ENCODE results near the gene MAP3K13.

The MAP3K13 gene, protein sequence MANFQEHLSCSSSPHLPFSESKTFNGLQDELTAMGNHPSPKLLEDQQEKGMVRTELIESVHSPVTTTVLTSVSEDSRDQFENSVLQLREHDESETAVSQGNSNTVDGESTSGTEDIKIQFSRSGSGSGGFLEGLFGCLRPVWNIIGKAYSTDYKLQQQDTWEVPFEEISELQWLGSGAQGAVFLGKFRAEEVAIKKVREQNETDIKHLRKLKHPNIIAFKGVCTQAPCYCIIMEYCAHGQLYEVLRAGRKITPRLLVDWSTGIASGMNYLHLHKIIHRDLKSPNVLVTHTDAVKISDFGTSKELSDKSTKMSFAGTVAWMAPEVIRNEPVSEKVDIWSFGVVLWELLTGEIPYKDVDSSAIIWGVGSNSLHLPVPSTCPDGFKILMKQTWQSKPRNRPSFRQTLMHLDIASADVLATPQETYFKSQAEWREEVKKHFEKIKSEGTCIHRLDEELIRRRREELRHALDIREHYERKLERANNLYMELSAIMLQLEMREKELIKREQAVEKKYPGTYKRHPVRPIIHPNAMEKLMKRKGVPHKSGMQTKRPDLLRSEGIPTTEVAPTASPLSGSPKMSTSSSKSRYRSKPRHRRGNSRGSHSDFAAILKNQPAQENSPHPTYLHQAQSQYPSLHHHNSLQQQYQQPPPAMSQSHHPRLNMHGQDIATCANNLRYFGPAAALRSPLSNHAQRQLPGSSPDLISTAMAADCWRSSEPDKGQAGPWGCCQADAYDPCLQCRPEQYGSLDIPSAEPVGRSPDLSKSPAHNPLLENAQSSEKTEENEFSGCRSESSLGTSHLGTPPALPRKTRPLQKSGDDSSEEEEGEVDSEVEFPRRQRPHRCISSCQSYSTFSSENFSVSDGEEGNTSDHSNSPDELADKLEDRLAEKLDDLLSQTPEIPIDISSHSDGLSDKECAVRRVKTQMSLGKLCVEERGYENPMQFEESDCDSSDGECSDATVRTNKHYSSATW

DNA sequence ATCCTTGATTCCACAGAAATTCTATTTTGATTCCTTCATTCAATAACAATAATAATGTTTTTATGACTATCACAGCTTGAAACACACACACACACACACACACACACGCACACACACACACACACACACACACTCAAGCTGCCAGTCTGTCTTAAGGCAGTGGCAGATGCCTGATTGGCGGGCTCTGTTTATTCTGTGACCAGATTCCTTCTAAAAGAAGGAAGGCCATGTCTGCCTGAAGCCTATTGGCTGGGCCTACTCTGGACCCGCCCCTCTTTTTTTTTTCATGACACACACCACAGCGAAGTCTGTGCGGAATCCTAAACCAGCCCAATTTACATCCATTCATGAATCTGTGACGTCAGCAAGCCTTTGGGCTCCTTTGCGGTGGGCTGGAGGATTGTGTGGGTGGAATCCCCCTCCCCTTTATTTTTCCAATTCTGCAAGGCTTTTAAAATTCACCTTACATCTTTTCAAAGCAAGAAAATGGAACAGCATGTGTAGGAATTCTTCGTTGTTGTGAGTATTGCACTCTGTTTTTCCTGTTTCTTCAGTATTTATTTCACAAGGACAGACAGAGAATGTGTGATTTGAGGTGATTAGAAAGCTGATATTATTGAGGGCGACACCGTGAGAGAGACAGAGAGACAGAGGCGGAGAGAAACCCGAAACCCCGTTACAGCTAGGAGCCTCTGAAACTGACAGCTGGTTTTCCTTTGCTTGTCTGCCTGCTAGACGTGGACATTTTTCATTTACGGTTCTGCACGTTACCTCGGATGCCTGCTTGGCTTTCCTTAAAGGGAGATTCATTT, at the start of gene MAP3K13:
MAP3K13 (plus strand) TSS at position 287 of the 812 bp plus-strand sequence. CDS start 65,446 bp downstream, outside the sequence.
- DNase-seq (ENCODE audit: low spot score): peak; percentile 93

DNA sequence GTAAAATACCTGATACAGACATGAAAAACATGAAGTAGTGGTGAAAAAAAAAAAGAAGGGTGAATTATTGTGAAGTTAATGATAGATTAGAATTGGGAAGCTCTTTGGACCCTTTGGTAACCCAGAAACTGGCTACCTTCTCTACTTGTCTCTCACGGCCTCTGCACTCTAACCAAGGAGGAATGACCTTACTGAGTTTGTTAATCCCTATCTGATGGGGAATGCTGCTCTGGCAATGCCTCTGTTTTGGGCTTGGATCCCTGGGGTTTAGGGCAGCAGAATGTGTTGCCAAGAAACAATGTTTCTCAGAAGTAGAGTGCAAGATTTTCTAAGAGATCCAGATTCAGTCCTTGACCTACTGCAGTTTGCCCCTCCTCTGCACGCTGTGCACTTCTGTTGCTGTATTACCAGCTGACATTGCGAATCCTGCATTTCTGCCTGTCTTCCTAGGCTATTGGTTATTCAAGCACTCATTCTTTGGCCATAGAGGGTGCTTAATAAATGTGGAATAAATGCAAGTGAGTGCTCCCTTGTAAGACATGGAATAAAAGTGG, 49.2 kb upstream of the MAP3K13 start:
- no peak for DNase-seq (ENCODE audit: low spot score)

DNA sequence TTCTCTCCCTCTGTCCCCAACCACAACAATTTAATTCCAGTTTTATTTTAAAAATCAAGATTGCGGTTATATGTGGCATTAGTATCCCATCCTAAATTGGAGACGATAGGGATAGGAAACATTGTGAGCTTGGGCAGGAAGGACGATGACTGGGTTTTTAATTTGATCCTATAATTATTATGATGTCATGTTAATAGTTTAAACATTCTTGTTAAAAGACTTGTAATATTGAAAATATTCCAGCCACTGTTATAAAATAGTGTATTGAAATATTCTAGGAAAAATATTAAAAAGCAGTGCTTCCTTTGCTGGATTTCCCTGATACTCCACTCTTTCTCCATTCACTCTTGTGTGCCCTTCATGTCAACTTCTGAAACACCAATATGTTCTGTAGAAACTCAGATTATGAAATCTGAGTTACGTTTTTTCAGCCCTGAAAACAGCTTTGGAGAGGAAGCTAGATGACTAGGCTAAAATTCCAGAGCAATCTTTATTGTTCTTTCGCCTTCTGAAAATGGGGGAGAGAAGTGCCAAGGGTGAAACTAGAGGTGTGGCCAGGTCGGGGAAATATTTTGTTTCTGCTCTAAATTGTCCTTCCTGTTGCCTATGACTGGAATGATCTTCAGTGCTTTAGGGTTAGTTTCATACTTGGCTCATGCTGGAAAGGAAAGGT, 46.1 kb upstream of the MAP3K13 start:
- DNase-seq (ENCODE audit: low spot score): no peak

DNA sequence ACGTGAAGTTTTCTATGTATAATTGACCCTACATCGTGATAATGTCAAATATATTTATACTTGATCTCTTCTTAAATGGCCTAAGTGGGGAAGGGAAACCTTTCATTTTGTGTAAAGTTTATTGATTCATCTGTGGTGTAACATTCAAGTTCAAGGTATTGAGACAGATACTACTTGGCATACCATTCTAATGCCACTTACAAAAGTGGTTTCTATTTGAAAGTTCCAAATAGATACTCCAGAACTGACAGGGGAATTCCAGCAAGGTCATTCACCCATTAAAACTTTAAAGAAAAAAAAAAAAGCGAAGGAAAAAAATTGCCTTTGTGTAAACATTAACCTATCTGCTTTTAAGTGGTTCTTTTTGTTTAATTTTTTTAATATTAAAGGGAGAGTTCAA, 45.3 kb upstream of the MAP3K13 start:
- no peak for DNase-seq (ENCODE audit: low spot score)

DNA sequence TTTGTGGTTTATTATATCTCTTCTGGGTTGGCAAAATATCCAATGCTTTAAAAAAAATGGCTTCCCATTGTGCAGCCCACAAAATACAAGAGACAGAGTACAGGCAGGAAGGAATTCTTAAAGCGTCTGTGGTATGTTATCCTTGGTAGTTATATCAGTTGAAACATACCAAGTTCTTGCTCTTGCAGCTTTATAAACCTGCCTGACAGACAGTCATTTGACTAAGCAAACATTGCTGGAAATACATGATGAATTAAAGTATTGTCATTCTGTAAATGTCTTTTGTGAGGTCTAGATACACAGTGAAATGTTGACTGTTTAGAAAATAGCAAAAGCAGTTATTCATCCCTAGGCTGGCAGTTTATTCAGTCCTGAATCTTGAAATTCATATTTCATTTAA, 44.8 kb upstream of the MAP3K13 start:
- no peak for DNase-seq (ENCODE audit: low spot score)

DNA sequence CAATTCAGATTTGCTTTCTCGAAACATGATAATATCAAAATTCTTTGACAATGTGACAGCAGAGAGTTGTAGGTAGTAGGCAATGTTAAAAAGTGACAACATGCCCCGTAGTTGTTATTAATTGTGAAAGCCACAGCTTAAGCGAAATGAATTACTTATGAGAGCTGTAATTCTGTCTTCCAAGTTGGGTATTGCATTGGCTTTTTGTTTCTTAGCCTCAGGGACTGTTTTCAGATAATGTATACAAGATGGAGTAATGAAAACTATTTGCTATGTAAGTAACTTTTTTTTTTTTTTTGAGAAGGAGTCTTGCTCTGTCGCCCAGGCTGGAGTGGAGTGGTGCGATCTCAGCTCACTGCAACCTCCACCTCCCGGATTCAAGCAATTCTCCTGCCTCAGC, 43.1 kb upstream of the MAP3K13 start:
- DNase-seq (ENCODE audit: low spot score): no peak

DNA sequence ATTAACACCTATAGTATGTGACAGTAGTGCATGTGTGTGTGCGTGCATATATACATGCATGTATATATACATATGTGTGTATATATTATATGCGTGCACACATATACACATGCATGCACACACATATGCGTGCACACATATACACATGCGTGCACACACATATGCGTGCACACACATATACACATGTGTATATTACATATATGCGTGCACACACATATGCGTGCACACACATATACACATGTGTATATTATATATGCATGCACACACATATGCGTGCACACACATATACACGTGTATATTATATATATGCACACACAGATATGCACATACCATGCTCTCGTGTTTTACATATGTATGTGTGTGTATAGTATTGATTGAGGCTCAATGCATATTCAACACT, 42.0 kb upstream of the MAP3K13 start:
- no peak for DNase-seq (ENCODE audit: low spot score)

DNA sequence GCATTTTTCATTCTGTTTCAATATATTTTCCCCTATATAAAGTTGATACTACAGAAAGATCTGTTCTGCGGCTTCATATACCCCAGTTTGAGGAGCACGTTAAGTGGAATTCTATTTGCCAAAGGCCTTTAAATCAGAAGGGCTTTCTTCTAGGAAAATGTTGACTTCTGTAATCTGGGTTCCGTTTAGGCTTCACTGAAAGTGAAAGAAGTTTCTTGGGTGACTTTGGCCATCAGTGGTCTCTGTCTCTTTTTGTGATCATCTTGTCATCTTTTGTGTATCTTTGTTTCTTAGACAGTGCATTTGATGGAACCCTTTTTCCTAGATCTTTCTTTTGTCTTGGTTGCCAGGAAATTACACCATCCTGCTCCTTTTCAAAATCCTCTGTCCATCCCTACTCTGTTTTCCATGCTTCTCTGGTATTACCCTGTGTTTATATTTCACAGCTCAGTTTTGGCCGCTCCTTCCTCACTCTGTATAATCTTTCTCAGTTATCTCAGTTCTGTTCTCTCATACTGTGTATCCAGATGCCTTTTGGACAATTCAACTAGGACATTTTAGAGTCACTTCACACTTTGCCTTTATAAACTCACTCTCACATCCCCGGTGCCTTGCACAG, 40.7 kb upstream of the MAP3K13 start:
- no peak for DNase-seq (ENCODE audit: low spot score)

DNA sequence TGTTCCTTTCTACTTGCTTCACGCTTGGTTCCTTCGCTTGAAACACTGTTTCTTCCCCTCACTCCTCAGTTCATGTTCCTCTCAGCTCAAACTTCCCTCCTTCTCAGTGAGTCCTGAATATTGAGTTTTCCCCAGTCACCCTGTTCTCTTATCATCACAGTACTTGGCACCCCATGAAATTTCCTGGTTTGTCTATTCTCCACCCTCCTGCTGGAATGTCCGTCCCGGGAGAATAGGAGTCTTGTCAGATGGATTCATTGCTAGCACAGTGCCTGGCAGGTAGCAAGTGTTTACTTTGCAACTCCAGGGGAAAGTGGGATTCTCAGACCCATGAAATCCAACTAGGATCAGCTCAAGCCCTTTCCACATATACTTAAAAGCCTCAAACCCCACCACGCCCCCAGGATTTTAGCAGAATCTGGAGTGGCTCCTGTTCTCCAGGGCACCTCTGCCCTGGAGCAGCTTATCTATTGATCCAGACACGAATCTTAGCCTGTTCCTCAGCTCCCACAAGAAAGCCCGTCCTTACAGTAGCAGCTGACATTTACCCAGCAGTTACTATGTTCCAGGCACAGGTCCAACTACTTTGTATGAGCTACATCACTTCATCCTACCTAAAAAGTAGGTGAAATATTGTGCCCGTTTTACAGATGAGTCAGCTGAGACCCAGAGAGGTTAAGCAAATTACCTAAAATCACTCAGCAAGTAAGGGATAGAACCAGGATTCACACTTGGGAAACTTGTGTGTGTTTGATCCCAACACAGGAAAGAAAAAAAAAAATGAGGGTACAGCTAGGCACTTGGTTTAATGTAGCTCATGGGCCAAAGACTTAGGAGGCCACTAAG, 36.8 kb upstream of the MAP3K13 start:
- DNase-seq (ENCODE audit: low spot score): no peak

DNA sequence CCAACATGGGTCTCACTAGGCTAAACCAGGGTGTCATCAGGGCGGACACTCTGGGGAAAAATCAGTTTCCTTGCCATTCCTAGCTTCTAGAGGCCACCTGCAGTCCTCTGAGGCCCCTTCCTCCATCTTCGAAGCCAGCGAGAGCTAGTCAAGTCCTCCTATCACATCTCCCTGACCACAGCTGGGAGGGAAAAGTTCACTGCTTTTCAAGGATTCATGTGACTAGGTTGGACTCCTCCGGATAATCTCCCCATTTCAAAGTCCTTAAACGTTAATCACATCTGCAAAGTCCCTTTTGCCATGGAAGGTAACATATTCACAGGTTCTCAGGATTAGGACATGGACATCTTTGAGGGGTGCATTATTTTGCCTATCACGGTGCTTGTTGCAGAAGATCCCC, 35.9 kb upstream of the MAP3K13 start:
- DNase-seq (ENCODE audit: low spot score): no peak

DNA sequence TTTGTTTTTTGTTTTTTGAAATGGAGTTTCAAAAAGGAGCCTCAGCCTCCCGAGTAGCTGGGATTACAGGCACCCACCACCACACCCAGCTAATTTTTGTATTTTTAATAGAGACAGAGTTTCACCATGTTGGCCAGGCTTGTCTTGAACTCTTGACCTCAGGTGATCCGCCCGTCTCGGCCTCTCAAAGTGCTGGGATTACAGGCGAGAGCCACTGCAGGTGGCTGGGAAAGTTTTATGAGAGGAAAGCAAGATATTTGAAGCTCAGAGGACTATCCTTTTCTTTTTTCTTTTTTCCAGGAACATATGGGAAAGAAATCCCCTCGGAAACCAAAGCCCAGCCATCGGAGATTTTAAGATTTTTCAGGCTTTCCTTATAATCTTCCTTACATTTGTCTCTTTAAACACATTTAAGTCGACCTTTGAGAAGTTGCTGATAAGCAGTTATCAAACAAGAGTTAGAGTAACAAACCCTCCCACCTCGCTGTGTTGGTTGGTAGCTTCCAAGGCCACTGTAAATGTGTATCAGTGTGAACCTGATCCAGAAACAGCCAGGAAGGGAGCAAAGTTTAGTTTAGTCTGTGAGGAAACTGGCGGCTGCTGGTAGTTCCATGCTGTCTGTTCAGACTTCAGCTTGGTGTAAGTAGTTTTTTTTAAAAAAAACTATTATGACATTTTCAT, 34.5 kb upstream of the MAP3K13 start:
- DNase-seq (ENCODE audit: low spot score): no peak

DNA sequence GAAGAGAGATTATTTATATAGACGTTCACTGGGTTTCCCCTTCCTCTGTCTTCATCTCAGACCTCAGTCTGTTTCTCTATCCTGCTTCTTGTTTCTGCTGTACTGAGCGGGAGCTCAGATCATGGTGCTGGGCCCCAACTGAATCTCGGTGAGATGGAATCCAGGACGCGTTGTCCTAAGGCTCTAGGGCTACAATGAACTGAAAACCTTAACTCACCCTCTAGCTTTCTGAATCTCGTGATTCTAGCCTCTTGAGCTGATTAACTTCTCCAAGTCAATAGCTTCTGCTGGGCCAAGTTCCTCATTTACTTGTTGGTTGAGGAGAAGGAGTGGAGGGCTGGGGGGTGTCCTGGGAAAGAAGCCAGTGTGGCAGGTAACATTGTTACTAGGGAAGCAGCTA, 32.7 kb upstream of the MAP3K13 start:
- no peak for DNase-seq (ENCODE audit: low spot score)

DNA sequence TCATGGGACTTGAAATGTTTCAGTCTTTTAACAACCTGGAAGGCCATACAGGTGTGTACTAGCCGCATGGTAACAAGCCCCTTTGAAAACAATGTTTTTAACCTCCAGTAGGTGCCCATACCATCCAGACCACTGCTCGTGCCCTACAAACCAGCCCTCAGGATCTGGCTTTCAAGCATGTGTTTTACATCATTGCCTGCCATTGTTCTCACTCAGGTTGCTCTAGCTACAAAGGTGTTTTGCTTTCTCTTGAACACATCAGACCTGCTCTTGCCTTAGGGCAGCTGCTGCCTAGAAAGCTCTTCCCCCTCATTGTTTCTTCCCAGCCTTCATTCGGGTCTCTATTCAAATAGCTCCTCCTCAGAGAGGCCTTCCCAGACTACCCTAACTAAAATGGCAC, 32.3 kb upstream of the MAP3K13 start:
- DNase-seq (ENCODE audit: low spot score): no peak

DNA sequence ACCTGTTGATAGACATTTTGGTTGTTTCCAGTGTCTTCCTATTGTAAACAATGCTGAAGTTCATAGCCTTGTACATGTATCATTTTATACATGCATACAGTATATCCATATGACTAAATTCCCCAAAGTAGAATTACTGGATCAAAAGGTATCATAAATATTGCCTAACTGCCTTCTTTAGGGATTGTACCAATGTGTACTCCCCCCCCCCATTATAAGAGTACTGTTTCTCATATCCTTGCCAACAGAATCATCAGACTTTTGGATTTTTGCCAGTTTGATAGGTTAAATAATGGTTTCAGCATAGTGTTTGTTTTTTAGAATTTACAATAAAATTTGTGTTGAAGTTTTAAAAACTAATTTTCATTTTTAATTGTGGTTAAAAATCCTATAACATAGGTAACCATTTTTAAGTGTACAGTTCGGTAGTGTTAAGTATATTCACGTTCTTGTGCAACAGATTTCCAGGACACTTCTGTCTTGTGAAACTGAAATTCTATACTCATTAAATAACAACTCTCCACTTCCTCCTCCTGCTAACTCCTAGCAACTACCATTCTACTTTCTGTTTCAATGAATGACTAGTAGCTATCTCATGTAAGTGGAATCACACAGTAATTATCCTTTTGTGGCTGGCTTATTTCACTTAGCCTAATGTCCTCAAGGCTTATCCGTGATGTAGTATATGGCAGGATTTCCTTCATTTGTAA, 30.8 kb upstream of the MAP3K13 start:
- DNase-seq (ENCODE audit: low spot score): no peak

DNA sequence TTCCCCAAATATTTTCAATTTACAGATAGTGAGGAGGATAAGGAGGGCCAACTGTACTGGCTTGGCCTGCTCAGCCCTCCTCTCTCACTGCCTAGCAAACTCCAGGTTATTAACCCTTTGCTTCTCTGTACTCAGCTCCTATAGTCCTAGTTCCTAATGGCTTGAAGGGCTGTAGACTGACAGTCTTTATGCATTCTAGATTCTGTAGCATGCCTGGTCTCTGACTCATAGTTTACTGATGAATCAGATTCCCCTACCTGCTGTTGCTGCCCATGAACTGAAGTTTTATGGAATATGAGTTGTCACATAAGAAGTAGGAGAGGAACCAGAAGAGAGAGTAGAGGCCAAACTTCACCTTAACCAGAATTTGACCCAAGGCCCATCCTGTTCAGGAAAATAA, 27.1 kb upstream of the MAP3K13 start:
- DNase-seq (ENCODE audit: low spot score): no peak

DNA sequence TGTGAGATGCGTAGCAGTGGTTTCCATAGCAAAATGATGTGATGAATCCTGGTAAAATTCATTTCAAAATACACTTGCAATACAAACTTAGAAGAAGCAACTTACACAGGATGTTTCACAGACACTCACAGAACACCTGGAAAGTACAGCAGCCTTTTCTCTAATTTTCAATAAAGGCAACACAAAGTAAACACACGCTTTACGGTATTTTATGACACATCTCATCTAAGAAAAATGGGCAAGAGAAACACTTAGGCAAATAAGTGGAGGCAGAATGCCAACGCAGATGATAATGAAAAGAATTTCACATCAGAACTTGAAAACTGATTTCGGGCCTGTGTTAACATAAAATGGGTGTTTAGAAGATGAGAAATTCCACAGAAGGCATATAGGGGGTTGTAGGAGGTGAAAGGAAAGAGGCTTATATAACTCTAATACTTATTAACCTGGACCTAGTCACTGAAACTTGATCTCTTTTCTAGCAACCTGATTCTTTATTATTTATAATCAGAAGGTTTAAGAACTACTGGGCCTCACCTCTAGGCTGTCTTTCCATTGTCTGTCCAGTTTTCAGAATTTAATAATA, 25.6 kb upstream of the MAP3K13 start:
- DNase-seq (ENCODE audit: low spot score): peak; percentile 19

DNA sequence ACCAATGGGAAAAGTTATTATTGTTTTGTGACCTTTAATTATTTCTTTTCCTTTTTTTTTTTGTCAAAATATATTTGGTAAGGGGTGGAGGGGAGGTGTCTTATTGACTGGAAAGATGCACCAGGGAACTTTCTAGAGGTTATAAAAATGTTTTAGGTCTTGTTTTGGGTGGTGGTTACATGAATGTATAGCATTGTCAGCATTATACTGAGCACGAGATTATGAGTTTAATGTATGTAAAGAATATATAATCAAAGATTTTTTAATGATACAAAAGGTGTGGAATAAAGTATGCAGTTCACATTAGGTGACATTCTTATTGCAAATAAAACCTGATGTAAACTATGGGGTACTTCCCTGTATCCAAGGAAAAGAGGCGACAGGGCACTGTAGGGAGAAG, 23.0 kb upstream of the MAP3K13 start:
- no peak for DNase-seq (ENCODE audit: low spot score)

DNA sequence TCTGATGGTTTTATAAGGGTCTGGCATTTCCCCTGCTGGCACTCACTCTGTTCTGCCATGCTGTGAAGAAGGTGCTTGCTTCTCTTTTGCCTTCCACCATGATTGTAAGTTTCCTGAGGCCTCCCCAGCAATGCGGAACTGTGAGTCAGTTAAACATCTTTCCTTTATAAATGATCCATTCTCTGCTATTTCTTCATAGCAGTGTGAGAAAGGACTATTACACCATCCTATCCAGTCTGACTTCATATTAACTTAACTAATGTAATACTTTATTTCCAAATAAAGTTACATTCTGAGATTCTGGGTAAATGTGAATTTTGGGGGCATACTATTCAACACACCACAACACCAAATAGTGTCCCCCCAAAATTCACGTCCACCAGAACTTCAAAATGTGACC, 22.2 kb upstream of the MAP3K13 start:
- DNase-seq (ENCODE audit: low spot score): no peak
